Measurements from ENCODE around the gene STS. TPM values are rescaled to one million over a fixed set of nuclear protein-coding genes. Genes with fewer than 3 reads are reported as not detected.

The STS gene
- total RNA-seq, 6 experiments from 2014 or later = 4.7 to 12.8 (median 10.7) TPM

- no peaks in the 10 kb centered on the region for H3K27me3 ChIP-seq
- H3K9me3 ChIP-seq = no peaks in the 10 kb centered on the region
- H3K4me1 ChIP-seq = no peaks in the 10 kb centered on the region
- no peak for DNase-seq
- H3K27ac ChIP-seq = no peak overlapping the region
- H3K4me3 ChIP-seq = no peak overlapping the region
- no peak for ATAC-seq
- TF ChIP-seq CTCF (IDR thresholded peaks at IDR 0.05) (no peak), POLR2A (IDR thresholded peaks at IDR 0.05) (no peak)
- WGBS (ENCODE audit: insufficient coverage, low coverage, low lambda C conversion rate, missing lambda C conversion rate) = 88% methylated on average over 2 of the region's 2 CpGs
- intact Hi-C loops (cut with DNase I) = no loop called here
- no peaks in the 10 kb centered on the region for H3K36me3 ChIP-seq
Observed at GRCh38 chrX:7179446-7179845, 31.9 kb downstream of the STS start.

GRCh38 chrX:7184816-7185215, 37.3 kb downstream of the STS start:
- no peak overlapping the region for H3K27ac ChIP-seq
- H3K4me1 ChIP-seq = no peaks in the 10 kb centered on the region
- H3K36me3 ChIP-seq = no peaks in the 10 kb centered on the region
- ATAC-seq (no peak), DNase-seq (no peak)
- no peaks in the 10 kb centered on the region for H3K9me3 ChIP-seq
- TF ChIP-seq POLR2A (IDR thresholded peaks at IDR 0.05) (no peak), CTCF (IDR thresholded peaks at IDR 0.05) (no peak)
- H3K4me3 ChIP-seq = no peak overlapping the region
- no peaks in the 10 kb centered on the region for H3K27me3 ChIP-seq
- 88% methylated on average over 3 of the region's 3 CpGs for WGBS (ENCODE audit: insufficient coverage, low coverage, low lambda C conversion rate, missing lambda C conversion rate)
- intact Hi-C loops (cut with DNase I) = no loop called here

DNA sequence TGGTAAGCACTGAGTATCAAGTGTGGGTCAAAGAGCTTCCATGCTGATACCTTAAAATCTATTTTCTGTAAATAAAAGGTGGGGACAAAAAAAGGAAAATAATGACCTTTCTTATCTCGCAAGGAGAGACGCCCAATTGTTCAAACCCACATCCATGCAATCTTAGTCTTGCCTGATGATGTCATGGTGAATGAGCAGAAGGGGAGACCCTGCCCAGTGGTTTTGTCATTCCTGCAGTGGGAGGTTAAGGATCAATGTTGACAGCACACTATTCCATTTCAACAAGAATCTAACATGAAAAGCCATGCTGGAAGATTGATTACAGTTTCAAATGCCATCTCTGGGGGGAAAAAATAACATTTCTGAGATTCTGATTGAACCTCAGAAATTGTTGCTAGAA, 41.2 kb downstream of the STS start:
- Histone ChIP-seq H3K36me3 (no peaks in the 10 kb centered on the region), H3K27ac (no peak overlapping the region), H3K27me3 (no peaks in the 10 kb centered on the region), H3K9me3 (no peaks in the 10 kb centered on the region), H3K4me3 (no peak overlapping the region), H3K4me1 (no peaks in the 10 kb centered on the region)
- 93% methylated on average over 2 of the region's 2 CpGs for WGBS (ENCODE audit: insufficient coverage, low coverage, low lambda C conversion rate, missing lambda C conversion rate)
- no peak for DNase-seq
- ATAC-seq = no peak
- intact Hi-C loops (cut with DNase I) = no loop called here
- TF ChIP-seq POLR2A (IDR thresholded peaks at IDR 0.05) = no peak
- no peak for TF ChIP-seq CTCF (IDR thresholded peaks at IDR 0.05)

GRCh38 chrX:7190157-7190556, 42.6 kb downstream of the STS start:
- WGBS (ENCODE audit: insufficient coverage, low coverage, low lambda C conversion rate, missing lambda C conversion rate) = 91% methylated on average over 2 of the region's 2 CpGs
- peaks cover 0 to 1% (median 0%) of the 10 kb centered on the region in 4 donors for H3K36me3 ChIP-seq
- no peaks in the 10 kb centered on the region for H3K4me1 ChIP-seq
- ATAC-seq (no peak), DNase-seq (no peak)
- H3K9me3 ChIP-seq = no peaks in the 10 kb centered on the region
- H3K4me3 ChIP-seq = no peak overlapping the region
- intact Hi-C loops (cut with DNase I) = no loop called here
- no peak overlapping the region for H3K27ac ChIP-seq
- no peaks in the 10 kb centered on the region for H3K27me3 ChIP-seq
- TF ChIP-seq CTCF (IDR thresholded peaks at IDR 0.05) = no peak
- TF ChIP-seq POLR2A (IDR thresholded peaks at IDR 0.05) = no peak

- no peak overlapping the region for H3K27ac ChIP-seq
- DNase-seq (no peak), ATAC-seq (no peak)
- H3K4me1 ChIP-seq = no peaks in the 10 kb centered on the region
- H3K4me3 ChIP-seq = no peak overlapping the region
- intact Hi-C loops (cut with DNase I) = no loop called here
- H3K27me3 ChIP-seq = no peaks in the 10 kb centered on the region
- TF ChIP-seq CTCF (IDR thresholded peaks at IDR 0.05) (peak in 2 of 4 donors; percentile 5), POLR2A (IDR thresholded peaks at IDR 0.05) (no peak)
- H3K36me3 ChIP-seq = peaks cover 0 to 1% (median 0%) of the 10 kb centered on the region in 4 donors
- H3K9me3 ChIP-seq = no peaks in the 10 kb centered on the region
- no CpG with 5 or more reads among the region's 2 CpGs for WGBS (ENCODE audit: insufficient coverage, low coverage, low lambda C conversion rate, missing lambda C conversion rate)
Observed at GRCh38 chrX:7191681-7192110, 44.2 kb downstream of the STS start.
